ENCODE measurements around the gene ETFA. TPM values are rescaled to one million over a fixed set of nuclear protein-coding genes. Genes with fewer than 3 reads are reported as not detected.
A peak's percentile ranks its signal among the peaks of the same experiment; 100 is the strongest.

ETFA gene
- 157 and 159 TPM in 2 replicates for total RNA-seq (2014; rRNA removed; shearing (Covaris generic))
- polyA plus RNA-seq (2015; cell fraction: cytosol; rRNA removed): 75.7 and 77.5 TPM in 2 replicates
- polyA plus RNA-seq (2015; cell fraction: nucleus; rRNA removed): 61.7 and 71.3 TPM in 2 replicates

DNA sequence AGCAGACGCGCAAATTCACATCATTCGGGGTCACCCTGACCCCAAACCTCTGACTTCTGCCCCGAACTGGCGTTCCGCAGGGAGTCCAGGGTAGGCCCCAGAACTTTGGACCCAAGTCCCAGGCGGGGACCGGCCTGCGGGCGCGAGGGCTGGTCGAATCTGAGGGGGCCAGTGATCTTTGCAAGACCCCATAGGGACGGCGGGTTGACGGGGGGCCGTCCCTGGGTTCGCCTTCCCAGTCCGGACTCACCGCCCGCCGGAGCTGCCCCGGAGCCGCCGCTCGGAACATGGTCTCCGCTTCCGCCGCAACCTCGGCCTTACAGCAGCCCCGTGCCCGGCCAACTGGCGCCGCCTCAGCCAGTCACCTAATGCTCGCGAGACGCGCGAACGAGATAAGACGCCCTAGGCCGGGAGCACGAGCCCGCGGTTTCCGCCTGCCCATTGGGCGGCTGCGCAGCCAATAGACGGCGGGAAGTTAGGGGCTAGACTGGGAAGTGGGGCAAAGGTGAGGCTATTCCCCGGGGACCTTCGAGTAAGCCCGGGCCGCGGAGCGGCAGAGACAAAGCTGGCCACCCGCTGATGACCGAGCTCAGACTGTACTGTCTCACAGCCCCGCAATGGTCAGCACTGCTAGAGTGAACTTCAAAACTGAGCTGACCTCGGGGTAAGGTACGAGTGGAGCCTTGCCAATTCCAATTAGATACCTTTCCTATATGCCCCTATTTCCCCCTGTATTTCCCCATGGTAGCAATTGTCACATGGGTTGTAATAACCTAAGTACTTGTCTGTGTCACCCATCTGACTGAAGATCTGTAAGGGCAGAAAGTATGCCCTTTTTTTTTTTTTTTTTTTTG, at the start of gene ETFA:
Gene ETFA, minus strand, starts transcription at position 370 of the 854 bp plus-strand sequence. Its CDS starts 81 bp downstream, at position 289.
- peak; percentile 97 for DNase-seq (ENCODE audit: low read depth, low spot score)
- in situ Hi-C loops (cut with HindIII; ENCODE audit: low pct_unique_long_range_greater_than_20kb, low sequenced_read_pairs): no loop called here

DNA sequence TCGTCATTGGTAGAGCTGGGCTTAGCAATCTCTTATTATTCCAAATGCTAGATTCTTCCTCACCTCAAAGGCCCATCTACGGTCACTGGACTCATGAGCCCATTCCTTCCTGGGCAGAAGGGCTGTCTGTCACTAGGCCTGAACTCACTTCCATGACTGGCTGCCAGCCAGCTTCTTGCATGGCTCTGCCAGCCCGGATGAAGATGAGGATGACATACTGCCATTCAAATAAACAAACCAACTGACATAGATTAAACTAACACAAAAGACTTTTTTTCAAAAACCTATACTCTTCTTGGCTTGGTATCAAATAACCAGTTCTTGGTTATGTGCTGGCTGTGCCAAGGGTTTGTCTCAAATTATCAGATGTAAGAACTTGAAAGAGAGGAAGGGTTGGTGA, 49.1 kb upstream of the ETFA start:
- DNase-seq (ENCODE audit: low read depth, low spot score): no peak
- in situ Hi-C loops (cut with HindIII; ENCODE audit: low pct_unique_long_range_greater_than_20kb, low sequenced_read_pairs): no loop called here

DNA sequence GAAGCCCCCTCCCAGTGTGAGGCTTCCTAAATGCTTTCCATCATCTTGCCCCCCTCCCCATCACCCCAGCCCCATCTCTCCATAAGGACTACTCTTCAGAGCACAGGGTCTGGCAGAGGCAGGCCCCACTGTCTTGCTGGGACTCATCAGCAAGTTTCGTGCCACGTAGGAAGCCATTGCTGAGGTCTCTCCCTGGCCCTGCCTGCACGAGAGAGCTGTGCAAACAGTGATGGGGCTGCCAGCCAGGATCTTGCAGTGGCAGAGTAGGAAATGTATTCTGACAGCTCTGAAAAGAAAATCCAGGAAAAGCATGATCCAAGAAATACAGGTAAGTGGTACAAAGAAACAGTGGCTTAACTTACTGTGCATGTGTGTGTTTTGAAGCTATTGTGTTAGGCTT, 47.9 kb upstream of the ETFA start:
- in situ Hi-C loops (cut with HindIII; ENCODE audit: low pct_unique_long_range_greater_than_20kb, low sequenced_read_pairs): no loop called here

DNA sequence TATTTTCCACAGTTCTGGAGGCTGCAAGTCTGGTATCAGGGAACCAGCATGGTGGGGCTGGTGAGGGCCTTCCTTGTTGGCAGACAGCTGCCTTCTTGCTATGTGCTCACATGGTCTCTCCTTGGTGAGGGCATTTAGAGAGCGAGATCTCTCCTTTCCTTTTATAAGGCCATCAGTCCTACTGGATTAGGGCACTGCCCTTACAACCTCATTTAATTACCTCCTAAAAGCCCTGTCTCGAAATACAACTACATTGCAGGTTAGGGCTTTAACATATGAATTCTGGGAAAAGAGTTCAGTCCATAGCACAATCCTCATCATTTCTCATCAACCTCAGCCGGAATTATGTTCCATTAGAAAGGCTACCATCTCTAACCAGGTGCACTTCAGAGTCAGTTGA, 47.2 kb upstream of the ETFA start:
- in situ Hi-C loops (cut with HindIII; ENCODE audit: low pct_unique_long_range_greater_than_20kb, low sequenced_read_pairs): no loop called here
- no peak for DNase-seq (ENCODE audit: low read depth, low spot score)

More for the DNA sequence above, 47.9 kb upstream of the ETFA start:
- no peak for DNase-seq (ENCODE audit: low read depth, low spot score)

DNA sequence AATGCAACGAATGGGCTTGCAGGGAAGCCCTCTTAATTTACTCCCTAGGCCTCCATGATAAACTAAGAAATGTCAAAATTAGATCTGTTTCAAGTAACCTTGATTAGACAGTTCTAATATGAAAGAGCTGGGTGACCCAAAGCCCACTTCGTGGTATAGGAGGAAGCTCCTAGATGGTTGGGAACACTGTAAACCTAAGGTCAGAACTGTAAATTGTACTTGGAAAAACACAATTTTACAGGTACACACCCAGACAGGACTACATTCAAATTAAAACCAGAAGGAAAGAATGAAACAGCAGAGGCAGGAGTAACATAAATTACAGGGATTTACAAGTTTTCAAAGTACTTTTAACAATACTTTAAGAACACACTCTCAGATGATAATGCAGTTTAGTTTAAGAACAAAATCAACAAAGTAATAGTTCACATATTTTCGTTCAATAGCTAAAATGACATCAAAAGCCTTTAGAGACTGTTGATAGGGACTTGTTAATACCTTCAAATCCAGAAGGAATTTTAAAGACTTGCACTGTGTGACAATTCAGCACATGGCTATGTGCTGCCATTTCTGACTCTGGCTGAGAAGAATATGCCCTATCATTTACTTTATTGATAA, 43.7 kb upstream of the ETFA start:
- in situ Hi-C loops (cut with HindIII; ENCODE audit: low pct_unique_long_range_greater_than_20kb, low sequenced_read_pairs): no loop called here
- no peak for DNase-seq (ENCODE audit: low read depth, low spot score)

DNA sequence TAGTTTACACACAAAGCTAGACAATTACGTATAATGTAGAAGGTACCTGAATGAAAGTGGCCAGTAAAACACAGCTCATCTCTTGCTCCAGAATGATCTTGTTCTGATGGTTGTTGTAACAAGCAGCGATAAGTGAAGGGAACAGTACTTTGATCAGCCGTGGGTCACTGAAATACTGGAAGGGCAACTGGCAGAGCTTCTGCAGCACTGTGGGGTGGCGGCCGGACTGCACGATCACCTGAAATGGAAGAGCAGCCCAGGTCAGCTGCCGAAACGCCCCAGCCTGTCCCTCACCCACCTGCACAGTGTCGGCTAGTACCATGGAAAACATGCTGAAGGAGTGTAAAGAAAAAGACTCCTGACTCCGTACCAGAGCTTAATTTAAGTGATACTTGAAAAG, 42.6 kb upstream of the ETFA start:
- in situ Hi-C loops (cut with HindIII; ENCODE audit: low pct_unique_long_range_greater_than_20kb, low sequenced_read_pairs): no loop called here
- no peak for DNase-seq (ENCODE audit: low read depth, low spot score)

DNA sequence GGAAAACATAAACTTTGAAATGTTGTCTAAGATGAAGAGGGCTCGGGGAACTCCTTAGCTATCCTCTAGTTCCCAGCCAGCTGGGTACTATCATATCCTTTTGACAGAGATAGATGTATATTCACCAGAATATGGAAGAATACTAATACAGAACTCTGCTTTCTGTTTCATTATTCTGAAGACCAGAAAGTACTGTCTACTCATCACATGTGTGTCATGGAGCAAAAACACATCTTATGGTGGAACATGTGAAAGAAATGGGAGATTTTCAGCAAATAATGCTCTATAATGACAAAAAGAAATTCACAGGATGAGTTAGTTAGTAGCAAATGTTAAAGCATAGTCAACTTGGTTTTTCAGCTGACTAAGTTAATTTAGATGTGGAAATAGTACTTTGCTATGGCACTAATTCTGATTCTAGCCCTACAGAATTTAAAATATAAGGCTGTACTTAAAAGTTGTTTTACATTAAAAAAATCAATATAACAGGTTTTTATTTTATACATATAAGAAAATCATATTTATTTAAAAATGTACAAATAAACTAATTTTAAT, 41.8 kb upstream of the ETFA start:
- in situ Hi-C loops (cut with HindIII; ENCODE audit: low pct_unique_long_range_greater_than_20kb, low sequenced_read_pairs): no loop called here

DNA sequence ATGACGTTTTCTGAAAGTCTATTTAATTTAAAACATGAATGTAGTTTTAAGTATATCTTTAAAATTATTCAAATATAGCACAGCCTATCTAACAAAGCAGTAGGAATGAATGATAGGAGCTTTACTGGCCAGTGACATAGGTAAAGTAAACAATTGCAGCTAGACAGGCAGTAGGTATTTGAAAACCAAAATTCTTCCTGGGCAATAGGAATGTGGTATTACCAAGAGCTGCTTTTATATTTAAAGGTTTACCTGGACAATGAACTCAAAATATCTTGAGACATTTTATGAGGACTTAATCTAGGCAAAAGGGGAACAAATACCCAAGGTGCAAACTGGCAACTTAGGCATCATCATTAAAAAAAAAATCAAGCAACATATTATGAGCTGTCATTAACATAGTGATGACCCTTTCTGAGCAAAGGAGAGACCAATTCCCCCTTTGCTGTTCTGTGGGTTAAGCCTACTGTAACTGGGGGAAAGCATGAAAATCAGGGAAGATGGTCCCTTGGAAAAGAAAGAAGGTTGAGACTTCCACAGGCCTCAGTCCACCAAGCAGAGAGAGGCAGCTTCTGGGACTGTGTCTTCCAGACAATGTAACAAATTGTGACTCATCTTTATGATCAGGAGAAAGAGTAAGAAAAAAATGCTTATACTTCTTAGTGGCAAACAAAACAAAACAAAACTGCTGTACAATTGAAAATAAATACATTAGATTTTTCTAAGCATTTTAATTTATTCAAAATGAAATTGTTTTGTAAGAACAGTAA, 38.2 kb upstream of the ETFA start:
- no peak for DNase-seq (ENCODE audit: low read depth, low spot score)
- in situ Hi-C loops (cut with HindIII; ENCODE audit: low pct_unique_long_range_greater_than_20kb, low sequenced_read_pairs): no loop called here

More for the DNA sequence above, 41.8 kb upstream of the ETFA start:
- DNase-seq (ENCODE audit: low read depth, low spot score): no peak

DNA sequence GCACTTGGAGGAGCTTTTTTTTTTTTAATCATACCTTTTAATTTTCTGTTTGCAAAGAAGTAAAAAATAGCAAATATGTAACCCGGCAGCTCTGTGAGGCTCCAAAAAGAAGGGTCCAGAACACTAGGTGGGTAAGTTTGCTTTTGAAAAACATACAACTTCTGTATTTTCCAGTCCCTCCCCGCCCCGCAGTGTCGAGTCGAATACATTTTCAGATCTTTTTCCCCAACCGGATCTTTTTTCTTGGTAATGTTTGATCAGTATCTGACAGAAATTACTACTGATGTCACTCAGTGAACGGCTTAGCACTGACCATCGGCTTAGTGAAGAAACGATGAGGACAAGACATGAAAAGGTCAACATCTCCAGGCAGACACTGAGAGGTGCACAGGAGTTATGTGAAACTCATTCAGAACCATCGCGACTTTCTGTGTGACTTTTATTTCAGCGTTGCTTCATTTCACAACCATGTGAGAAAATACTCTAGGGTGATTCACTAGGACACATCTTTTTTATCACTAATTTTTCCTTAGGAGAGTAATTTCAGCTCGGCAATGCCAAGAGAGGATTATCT, 36.3 kb upstream of the ETFA start:
- in situ Hi-C loops (cut with HindIII; ENCODE audit: low pct_unique_long_range_greater_than_20kb, low sequenced_read_pairs): no loop called here
- DNase-seq (ENCODE audit: low read depth, low spot score): no peak

DNA sequence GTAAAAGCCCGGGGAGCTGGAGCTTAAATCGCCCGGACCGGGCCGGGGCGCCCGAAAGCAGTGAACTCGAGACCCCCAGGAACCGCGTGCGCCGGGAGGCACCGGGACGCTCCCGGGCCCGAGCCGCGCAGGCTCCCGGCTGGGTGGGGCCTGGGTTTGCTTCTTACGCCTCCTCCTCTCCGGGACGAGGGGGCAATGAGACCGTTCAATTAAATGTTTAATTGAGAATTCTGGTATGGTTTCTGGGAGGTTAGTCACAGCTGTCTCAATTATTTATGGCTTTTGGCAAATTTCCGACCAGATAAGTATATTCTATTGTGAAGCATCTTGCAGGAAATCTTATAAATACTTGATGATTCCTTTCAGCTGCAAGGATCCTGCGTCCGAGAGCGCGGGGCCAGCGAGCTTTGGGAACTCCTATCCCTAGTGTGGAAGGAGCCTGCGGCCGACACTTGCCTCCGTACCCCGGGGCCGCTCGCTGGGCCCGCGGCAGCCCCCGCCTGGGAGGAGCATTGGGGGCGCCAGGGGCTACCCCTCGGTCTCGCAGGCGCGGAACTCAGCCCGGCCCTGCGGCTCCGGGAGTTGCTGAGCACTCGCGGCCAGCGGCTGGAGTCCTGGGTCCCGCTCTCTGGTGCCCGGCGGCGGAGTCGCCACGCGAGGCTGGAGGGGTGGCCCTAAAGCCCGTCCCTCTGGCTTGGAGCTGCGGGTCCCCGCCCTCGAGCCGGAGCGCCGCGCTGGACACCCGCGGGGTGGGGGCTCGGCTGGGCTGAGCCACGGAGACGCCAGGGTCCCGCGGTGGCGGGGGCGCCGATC, 35.6 kb upstream of the ETFA start:
- no peak for DNase-seq (ENCODE audit: low read depth, low spot score)
- in situ Hi-C loops (cut with HindIII; ENCODE audit: low pct_unique_long_range_greater_than_20kb, low sequenced_read_pairs): no loop called here

DNA sequence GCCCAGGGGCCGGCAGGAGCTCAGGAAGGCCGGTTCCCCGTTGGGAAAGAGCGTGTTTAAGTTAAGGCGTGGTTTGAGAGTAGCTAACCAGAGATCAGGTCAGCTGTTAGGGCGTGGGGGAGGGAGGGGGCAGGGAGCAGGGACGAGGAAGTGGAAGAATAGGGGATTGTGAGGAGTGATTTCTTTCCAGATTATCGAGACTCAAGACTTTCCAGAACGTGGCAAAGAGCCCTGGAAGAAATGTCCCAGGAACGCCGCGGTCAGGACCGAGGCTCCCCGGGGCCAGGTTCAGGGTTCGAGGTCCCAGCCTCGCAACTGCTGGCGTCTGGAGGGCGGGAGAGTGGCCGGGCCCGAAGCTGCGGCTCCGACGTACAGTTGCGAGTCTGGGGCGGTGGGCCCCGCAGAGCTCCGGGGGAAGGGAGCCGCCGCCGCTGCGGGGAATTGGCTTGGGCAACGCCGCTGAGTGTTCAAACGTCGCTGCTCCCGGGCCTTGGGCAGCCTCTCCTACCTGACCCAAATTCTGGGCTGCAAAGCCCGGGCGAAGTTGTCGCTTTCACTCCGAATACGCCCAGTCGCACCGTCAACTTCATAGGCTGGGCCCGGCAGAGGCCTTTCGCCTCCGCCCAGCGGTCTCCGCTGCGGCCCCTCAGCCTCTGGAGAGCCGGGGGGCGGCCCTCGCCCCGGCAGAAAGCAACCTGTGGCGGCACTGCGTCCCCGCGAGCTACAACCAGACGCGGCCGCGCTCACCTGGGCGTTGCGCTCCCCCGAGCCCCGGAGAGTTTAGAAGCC, 34.8 kb upstream of the ETFA start:
- in situ Hi-C loops (cut with HindIII; ENCODE audit: low pct_unique_long_range_greater_than_20kb, low sequenced_read_pairs): no loop called here

DNA sequence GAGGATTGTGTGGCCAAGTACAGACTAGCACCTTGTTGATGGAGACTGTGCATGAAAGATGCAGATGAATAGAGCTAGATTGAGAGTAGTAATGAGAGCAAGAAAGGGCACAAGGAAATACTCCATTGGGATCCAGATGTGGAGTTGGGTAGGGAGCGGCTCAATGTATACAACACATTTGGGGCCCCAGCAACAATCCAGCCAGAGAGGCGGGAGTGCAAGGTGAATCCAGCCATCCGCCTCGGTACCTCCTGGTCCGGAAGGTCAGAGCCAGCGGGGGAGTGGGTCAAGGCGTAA, 34.3 kb upstream of the ETFA start:
- in situ Hi-C loops (cut with HindIII; ENCODE audit: low pct_unique_long_range_greater_than_20kb, low sequenced_read_pairs): no loop called here
- DNase-seq (ENCODE audit: low read depth, low spot score): no peak

More for the DNA sequence above, 34.8 kb upstream of the ETFA start:
- no peak for DNase-seq (ENCODE audit: low read depth, low spot score)

DNA sequence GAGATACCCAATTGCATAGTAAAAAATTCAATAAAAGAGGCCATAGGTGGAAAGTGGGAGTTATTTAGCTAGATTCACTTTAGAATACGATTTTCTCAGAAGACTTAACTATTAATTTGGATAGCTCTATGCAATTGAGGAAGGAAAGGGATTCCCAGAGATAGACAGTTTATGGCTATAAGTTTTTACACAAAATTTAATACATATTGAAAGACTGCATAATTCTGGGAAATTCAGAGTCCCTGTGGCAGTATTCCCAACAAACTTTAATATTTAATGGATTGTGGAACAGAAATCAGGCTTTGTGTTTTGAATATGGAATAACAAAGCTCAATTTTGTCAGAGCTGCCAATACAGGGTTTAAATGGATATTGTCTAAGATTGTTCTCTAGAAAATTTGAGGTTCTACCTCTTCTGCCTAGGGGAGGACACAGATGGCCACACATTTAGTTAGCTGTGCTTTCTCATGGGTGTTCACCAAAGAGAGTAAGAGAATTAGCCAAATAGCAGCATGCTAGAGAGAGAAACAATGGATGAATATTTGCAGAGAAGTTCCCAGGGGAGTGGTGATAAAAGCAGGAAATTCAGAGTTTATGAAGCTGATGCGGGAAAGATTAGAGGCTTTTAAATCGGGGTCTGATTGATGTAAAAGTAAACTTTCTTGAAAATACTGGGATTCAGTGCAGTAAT, 33.8 kb upstream of the ETFA start:
- in situ Hi-C loops (cut with HindIII; ENCODE audit: low pct_unique_long_range_greater_than_20kb, low sequenced_read_pairs): no loop called here
- no peak for DNase-seq (ENCODE audit: low read depth, low spot score)

DNA sequence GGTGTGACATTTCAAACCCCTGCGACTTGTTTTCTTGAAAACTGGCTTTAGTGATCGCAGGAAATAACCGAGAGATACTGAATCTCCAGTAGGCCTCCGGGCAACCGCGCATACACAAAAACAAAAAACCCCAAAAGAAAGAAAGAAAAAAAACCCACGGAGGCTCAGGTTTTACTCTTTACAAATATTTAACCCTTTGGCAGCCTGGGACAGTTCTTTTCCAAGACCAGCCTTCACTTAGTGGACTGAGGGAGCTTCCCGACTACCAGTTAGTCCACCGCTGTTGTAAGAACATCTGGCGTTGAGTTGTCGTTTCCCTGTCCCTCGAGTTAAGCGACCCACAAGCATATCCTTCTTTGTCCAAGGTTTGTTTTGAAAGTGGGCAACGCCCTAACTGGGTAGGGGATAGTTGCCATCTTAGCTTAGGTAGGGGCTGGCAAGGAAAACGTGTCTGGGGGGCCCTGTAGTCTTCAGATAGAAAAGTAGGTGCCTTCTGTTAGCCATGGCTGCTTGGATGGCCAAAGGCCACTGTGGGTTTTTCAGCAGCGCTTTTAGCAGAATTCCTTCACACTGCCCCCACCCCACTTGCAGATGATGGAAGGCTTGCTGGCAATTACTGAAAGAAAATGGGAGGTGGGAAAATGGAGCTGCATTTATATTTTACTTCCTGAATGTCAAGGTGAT, 32.2 kb upstream of the ETFA start:
- no peak for DNase-seq (ENCODE audit: low read depth, low spot score)
- in situ Hi-C loops (cut with HindIII; ENCODE audit: low pct_unique_long_range_greater_than_20kb, low sequenced_read_pairs): no loop called here

Measured in SK-MEL-5 (cell line).